ENCODE measurements around the gene RPS16. TPM values are rescaled to one million over a fixed set of nuclear protein-coding genes. Genes with fewer than 3 reads are reported as not detected.
A peak's percentile ranks its signal among the peaks of the same experiment; 100 is the strongest.

Gene RPS16
- total and polyA plus RNA-seq, 2 of the 13 experiments (the other 11 are each of a cell fraction or from before 2014, with no cell fraction given): 488 to 2,583 TPM

DNA sequence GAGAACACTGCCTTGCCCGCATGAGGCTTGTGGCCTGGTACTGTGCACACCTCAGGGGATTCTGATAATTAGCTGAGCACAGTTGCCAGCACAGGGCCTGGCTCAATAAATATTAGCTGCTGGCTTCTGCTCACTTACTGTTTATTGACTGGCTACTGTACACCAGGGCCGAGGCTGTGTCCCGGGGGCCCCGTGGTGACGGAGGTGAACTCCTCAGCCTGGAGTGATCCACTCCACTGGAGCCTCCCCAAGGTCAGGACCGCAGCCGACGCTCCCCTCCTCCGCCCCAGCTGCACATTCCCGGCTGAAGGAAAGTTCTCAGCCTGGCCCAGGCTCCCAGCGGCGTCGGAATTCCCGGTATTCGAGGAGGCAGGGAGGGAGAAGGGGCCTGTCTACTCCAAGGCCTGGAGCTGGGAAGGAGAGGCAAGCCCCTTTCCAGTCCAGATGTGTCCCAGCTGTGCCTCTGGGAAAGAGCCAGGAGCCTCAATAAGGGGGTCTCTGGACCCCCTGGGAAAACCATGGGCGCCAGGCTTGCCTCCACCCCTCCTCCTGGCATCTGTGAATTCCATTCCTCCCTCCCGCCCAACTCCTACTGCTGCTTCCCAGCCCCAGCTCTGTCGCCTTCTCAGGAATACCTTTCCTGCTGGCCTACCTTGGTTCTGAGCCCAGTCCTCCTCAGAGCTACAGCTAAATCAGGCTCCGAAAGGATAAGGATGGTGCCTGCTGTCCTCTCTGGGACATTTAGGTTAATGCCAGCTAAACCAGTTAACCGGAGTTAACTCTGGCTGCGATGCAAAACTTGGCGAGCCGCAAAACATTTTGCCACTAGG, 7.3 kb downstream of the RPS16 start (continued):
- TF ChIP-seq, protein P1, sequence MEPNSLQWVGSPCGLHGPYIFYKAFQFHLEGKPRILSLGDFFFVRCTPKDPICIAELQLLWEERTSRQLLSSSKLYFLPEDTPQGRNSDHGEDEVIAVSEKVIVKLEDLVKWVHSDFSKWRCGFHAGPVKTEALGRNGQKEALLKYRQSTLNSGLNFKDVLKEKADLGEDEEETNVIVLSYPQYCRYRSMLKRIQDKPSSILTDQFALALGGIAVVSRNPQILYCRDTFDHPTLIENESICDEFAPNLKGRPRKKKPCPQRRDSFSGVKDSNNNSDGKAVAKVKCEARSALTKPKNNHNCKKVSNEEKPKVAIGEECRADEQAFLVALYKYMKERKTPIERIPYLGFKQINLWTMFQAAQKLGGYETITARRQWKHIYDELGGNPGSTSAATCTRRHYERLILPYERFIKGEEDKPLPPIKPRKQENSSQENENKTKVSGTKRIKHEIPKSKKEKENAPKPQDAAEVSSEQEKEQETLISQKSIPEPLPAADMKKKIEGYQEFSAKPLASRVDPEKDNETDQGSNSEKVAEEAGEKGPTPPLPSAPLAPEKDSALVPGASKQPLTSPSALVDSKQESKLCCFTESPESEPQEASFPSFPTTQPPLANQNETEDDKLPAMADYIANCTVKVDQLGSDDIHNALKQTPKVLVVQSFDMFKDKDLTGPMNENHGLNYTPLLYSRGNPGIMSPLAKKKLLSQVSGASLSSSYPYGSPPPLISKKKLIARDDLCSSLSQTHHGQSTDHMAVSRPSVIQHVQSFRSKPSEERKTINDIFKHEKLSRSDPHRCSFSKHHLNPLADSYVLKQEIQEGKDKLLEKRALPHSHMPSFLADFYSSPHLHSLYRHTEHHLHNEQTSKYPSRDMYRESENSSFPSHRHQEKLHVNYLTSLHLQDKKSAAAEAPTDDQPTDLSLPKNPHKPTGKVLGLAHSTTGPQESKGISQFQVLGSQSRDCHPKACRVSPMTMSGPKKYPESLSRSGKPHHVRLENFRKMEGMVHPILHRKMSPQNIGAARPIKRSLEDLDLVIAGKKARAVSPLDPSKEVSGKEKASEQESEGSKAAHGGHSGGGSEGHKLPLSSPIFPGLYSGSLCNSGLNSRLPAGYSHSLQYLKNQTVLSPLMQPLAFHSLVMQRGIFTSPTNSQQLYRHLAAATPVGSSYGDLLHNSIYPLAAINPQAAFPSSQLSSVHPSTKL (CRISPR knock-in tag; IDR thresholded peaks at IDR 0.05): peak; percentile 60
- TF ChIP-seq RFX1 (IDR thresholded peaks at IDR 0.05) (no peak), FOXK1 (CRISPR knock-in tag; IDR thresholded peaks at IDR 0.05; ENCODE audit: borderline replicate concordance, low read depth) (no peak), SNAI1 (CRISPR knock-in tag; IDR thresholded peaks at IDR 0.05; ENCODE audit: borderline replicate concordance) (no peak), ZNF468 (CRISPR knock-in tag; IDR thresholded peaks at IDR 0.05) (no peak), ZNF788 (CRISPR knock-in tag; IDR thresholded peaks at IDR 0.05; ENCODE audit: borderline replicate concordance) (no peak), REL (CRISPR knock-in tag; conservative IDR thresholded peaks at IDR 0.05) (no peak), FOXA1 (IDR thresholded peaks at IDR 0.05) (no peak), FOXA1 (CRISPR knock-in tag; IDR thresholded peaks at IDR 0.05) (peak; percentile 63), NFYB (CRISPR knock-in tag; IDR thresholded peaks at IDR 0.05) (no peak), GTF3A (CRISPR knock-in tag; conservative IDR thresholded peaks at IDR 0.05) (no peak), KDM5B (CRISPR knock-in tag; IDR thresholded peaks at IDR 0.05; ENCODE audit: borderline replicate concordance) (no peak), SP140L (CRISPR knock-in tag; IDR thresholded peaks at IDR 0.05; ENCODE audit: borderline replicate concordance) (no peak), ZNF326 (CRISPR knock-in tag; IDR thresholded peaks at IDR 0.05; ENCODE audit: borderline replicate concordance) (no peak), SRY (CRISPR knock-in tag; IDR thresholded peaks at IDR 0.05) (0 out of 2 replicates have a peak, but pooled peaks have one; percentile 62), MAF1 (CRISPR knock-in tag; IDR thresholded peaks at IDR 0.05; ENCODE audit: borderline replicate concordance) (no peak), POGZ (CRISPR knock-in tag; IDR thresholded peaks at IDR 0.05) (no peak)
- TF ChIP-seq, protein P2, sequence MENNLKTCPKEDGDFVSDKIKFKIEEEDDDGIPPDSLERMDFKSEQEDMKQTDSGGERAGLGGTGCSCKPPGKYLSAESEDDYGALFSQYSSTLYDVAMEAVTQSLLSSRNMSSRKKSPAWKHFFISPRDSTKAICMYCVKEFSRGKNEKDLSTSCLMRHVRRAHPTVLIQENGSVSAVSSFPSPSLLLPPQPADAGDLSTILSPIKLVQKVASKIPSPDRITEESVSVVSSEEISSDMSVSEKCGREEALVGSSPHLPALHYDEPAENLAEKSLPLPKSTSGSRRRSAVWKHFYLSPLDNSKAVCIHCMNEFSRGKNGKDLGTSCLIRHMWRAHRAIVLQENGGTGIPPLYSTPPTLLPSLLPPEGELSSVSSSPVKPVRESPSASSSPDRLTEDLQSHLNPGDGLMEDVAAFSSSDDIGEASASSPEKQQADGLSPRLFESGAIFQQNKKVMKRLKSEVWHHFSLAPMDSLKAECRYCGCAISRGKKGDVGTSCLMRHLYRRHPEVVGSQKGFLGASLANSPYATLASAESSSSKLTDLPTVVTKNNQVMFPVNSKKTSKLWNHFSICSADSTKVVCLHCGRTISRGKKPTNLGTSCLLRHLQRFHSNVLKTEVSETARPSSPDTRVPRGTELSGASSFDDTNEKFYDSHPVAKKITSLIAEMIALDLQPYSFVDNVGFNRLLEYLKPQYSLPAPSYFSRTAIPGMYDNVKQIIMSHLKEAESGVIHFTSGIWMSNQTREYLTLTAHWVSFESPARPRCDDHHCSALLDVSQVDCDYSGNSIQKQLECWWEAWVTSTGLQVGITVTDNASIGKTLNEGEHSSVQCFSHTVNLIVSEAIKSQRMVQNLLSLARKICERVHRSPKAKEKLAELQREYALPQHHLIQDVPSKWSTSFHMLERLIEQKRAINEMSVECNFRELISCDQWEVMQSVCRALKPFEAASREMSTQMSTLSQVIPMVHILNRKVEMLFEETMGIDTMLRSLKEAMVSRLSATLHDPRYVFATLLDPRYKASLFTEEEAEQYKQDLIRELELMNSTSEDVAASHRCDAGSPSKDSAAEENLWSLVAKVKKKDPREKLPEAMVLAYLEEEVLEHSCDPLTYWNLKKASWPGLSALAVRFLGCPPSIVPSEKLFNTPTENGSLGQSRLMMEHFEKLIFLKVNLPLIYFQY (CRISPR knock-in tag; IDR thresholded peaks at IDR 0.05; ENCODE audit: borderline replicate concordance): no peak
- TF ChIP-seq, protein P3, sequence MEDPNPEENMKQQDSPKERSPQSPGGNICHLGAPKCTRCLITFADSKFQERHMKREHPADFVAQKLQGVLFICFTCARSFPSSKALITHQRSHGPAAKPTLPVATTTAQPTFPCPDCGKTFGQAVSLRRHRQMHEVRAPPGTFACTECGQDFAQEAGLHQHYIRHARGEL (CRISPR knock-in tag; IDR thresholded peaks at IDR 0.05): no peak

Measured in HepG2 (cell line).